HCT116 (cell line): ENCODE data around the gene MRPS23. TPM values are rescaled to one million over a fixed set of nuclear protein-coding genes. Genes with fewer than 3 reads are reported as not detected.

Experiments
- ATAC-seq: fragments of 200-7000 bp; cut with Tn5 transposase; 2 replicates; pipeline ENCODE4 v1.9.1; 2020; ENCODE audit warnings: mild to moderate bottlenecking, moderate library complexity
- BruUV-seq: library from RNA; stranded (reverse); fragments of 400-500 nt; replicated peaks from 2 replicates; lab custom pipeline; 2021; lab: Mats Ljungman, UMichigan
- CTCF ChIA-PET: fragments of 300-600 bp; sonication (Branson Sonifier 250); formaldehyde crosslinking; loops from one replicate; lab custom pipeline; 2021; ENCODE audit warnings: antibody characterized with exemption; lab: Charles Lee
- POLR2A ChIA-PET: fragments of 300-600, 350-600 bp; sonication (Branson Sonifier 250); formaldehyde crosslinking; loops from one replicate; lab custom pipeline; 2021; ENCODE audit warnings: antibody characterized with exemption; lab: Charles Lee
- RAD21 ChIA-PET, 2 experiments: fragments of 300-600 bp; sonication (Branson Sonifier 250); formaldehyde crosslinking; loops; one replicate each; lab custom pipeline; 2023; ENCODE audit warnings: low total read pairs in 2 of 2; ENCODE audit not compliant: uncharacterized antibody in 2 of 2, unreplicated experiment in 2 of 2, low non-redundant PET in 1 of 2; lab: Charles Lee
- DNase-seq: peaks from one replicate; pipeline ENCODE4 v3.0.0-alpha.2; 2010; ENCODE audit warnings: low read depth, low spot score
- H2AFZ ChIP-seq: fragments of 200-600 bp; shearing (Covaris generic), sonication (generic); 2 replicates; pipeline ENCODE4 v1.6.1; 2017; ENCODE audit warnings: low read depth, mixed run types, mixed read lengths, antibody characterized with exemption, low read length; ENCODE audit not compliant: poor library complexity, severe bottlenecking
- H3K27ac ChIP-seq: 2 replicates; pipeline ENCODE4 v1.5.1; 2012; ENCODE audit warnings: low read depth, low read length
- H3K27me3 ChIP-seq: fragments of 200-600 bp; sonication (generic); 2 replicates; pipeline ENCODE4 v1.6.1; 2016; ENCODE audit warnings: mixed run types, low read length, mixed read lengths; ENCODE audit not compliant: insufficient read depth
- H3K36me3 ChIP-seq, 2 experiments: fragments of 200-500 bp in 1 of 2; fragments of 200-600 bp in 1 of 2; sonication (Bioruptor generic) in 1 of 2; sonication (generic) in 1 of 2; 2 replicates each; pipeline versions ENCODE4 v1.5.1 to v1.6.1; 2014 to 2016; ENCODE audit warnings: low read length in 2 of 2, inconsistent platforms in 1 of 2, mixed read lengths in 1 of 2, mixed run types in 1 of 2; ENCODE audit not compliant: insufficient read depth in 2 of 2, control insufficient read depth in 1 of 2
- H3K4me1 ChIP-seq, 2 experiments: fragments of 200-600 bp in 1 of 2; sonication (generic) in 1 of 2; 2 replicates each; pipeline versions ENCODE4 v1.5.1 to v1.6.1; 2012 to 2017; ENCODE audit warnings: low read length in 2 of 2, inconsistent platforms in 1 of 2, mild to moderate bottlenecking in 1 of 2, mixed read lengths in 1 of 2, mixed run types in 1 of 2, moderate library complexity in 1 of 2; ENCODE audit not compliant: insufficient read depth in 2 of 2, control insufficient read depth in 1 of 2
- H3K4me2 ChIP-seq: fragments of 200-600 bp; sonication (generic); 2 replicates; pipeline ENCODE4 v1.6.1; 2017; ENCODE audit warnings: mixed run types, low read length, mixed read lengths
- H3K4me3 ChIP-seq, 2 experiments: fragments of 200-600 bp in 1 of 2; sonication (generic) in 1 of 2; replicated peaks in 1 of 2; 2 replicates each; pipeline ENCODE4 v1.5.1; 2011 to 2016; ENCODE audit warnings: low read length in 2 of 2, control low read depth in 1 of 2, low read depth in 1 of 2, mild to moderate bottlenecking in 1 of 2, mixed read lengths in 1 of 2, mixed run types in 1 of 2
- H3K79me2 ChIP-seq: fragments of 200-600 bp; sonication (generic); 2 replicates; pipeline ENCODE4 v1.6.1; 2017; ENCODE audit warnings: mild to moderate bottlenecking, mixed run types, low read length, moderate library complexity, mixed read lengths; ENCODE audit not compliant: insufficient read depth
- H3K9ac ChIP-seq: fragments of 200-600 bp; sonication (generic); 2 replicates; pipeline ENCODE4 v1.6.1; 2016; ENCODE audit warnings: low read length, mixed read lengths
- H3K9me2 ChIP-seq: fragments of 200-600 bp; sonication (generic), shearing (Covaris generic); 2 replicates; pipeline ENCODE4 v1.6.1; 2017; ENCODE audit warnings: mixed run types, mild to moderate bottlenecking, moderate library complexity; ENCODE audit not compliant: insufficient read depth
- H3K9me3 ChIP-seq, 2 experiments: fragments of 200-500 bp in 1 of 2; fragments of 200-600 bp in 1 of 2; sonication (Bioruptor generic) in 1 of 2; sonication (generic) in 1 of 2; 2 replicates each; pipeline ENCODE4 v1.6.1; 2014 to 2017; ENCODE audit warnings: low read length in 2 of 2, mixed read lengths in 2 of 2, inconsistent platforms in 1 of 2, low read depth in 1 of 2, mild to moderate bottlenecking in 1 of 2, mixed run types in 1 of 2, moderate library complexity in 1 of 2; ENCODE audit not compliant: control insufficient read depth in 1 of 2, insufficient read depth in 1 of 2
- H4K20me1 ChIP-seq: fragments of 200-600 bp; sonication (generic), shearing (Covaris generic); 2 replicates; pipeline ENCODE4 v1.6.1; 2017; ENCODE audit warnings: mixed run types, mild to moderate bottlenecking, moderate library complexity; ENCODE audit not compliant: insufficient read depth
- ATF3 ChIP-seq: IDR thresholded peaks from 2 replicates; pipeline ENCODE4 v1.6.1; 2012
- CEBPB ChIP-seq: IDR thresholded peaks from 2 replicates; pipeline ENCODE4 v1.6.1; 2012; ENCODE audit warnings: low read depth
- EGR1 ChIP-seq: IDR thresholded peaks from 2 replicates; pipeline ENCODE4 v1.6.1; 2012; ENCODE audit warnings: low read depth
- ELF1 ChIP-seq: IDR thresholded peaks from 2 replicates; pipeline ENCODE4 v1.6.1; 2012; ENCODE audit warnings: low read depth, borderline replicate concordance
- EZH2 ChIP-seq: fragments of 200-600 bp; sonication (generic); IDR thresholded peaks from 2 replicates; pipeline ENCODE4 v1.6.1; 2017; ENCODE audit warnings: antibody characterized with exemption, mixed run types
- EZH2phosphoT487 ChIP-seq: fragments of 200-600 bp; IDR thresholded peaks from 2 replicates; pipeline ENCODE4 v1.6.1; 2018; ENCODE audit warnings: antibody characterized with exemption, borderline replicate concordance
- FOSL1 ChIP-seq: IDR thresholded peaks from 2 replicates; pipeline ENCODE4 v1.6.1; 2012; ENCODE audit warnings: low read depth
- JUND ChIP-seq: IDR thresholded peaks from 2 replicates; pipeline ENCODE4 v1.6.1; 2012
- POLR2A ChIP-seq: IDR thresholded peaks from 2 replicates; pipeline ENCODE4 v1.7.0; 2011; ENCODE audit warnings: borderline replicate concordance; ENCODE audit not compliant: insufficient read depth, insufficient read length; ENCODE audit errors: extremely low read depth
- POLR2AphosphoS5 ChIP-seq: IDR thresholded peaks from 2 replicates; pipeline ENCODE4 v1.6.1; 2011; ENCODE audit warnings: mild to moderate bottlenecking, low read depth, low read length, moderate library complexity
- REST ChIP-seq: IDR thresholded peaks from 2 replicates; pipeline ENCODE4 v1.6.1; 2012; ENCODE audit warnings: low read depth
- SP1 ChIP-seq: IDR thresholded peaks from 2 replicates; pipeline ENCODE4 v1.6.1; 2012; ENCODE audit warnings: low read depth
- SRF ChIP-seq: IDR thresholded peaks from 2 replicates; pipeline ENCODE4 v1.6.1; 2012; ENCODE audit warnings: low read depth
- TCF7L2 ChIP-seq: IDR thresholded peaks from 2 replicates; pipeline ENCODE4 v1.7.0; 2011; ENCODE audit warnings: borderline replicate concordance, inconsistent platforms; ENCODE audit not compliant: insufficient read depth, insufficient read length; ENCODE audit errors: extremely low read depth
- YY1 ChIP-seq: IDR thresholded peaks from 2 replicates; pipeline ENCODE4 v1.6.1; 2011; ENCODE audit warnings: low read length, low read depth, moderate library complexity, mild to moderate bottlenecking; ENCODE audit not compliant: insufficient replicate concordance; ENCODE audit errors: extremely low read depth
- ZFX ChIP-seq: fragments of 450-650 bp; IDR thresholded peaks from 2 replicates; pipeline ENCODE4 v1.6.1; 2017
- ZNF274 ChIP-seq: fragments of 200-500 bp; sonication (Bioruptor generic); IDR thresholded peaks from 2 replicates; pipeline ENCODE4 v1.6.1; 2014; ENCODE audit warnings: mild to moderate bottlenecking, low read depth, low read length, inconsistent platforms
- intact Hi-C: fragments of 100-400 bp; cut with micrococcal nuclease; formaldehyde crosslinking; loops from 2 replicates; pipeline ENCODE4 v1.10.0; 2022
- total RNA-seq: library from RNA; stranded (reverse); gene quantifications from one replicate; pipeline ENCODE4 v1.2.1, GENCODE V29; 2021; ENCODE audit not compliant: unreplicated experiment
- TF ChIP-seq, protein P1 (sequence below): IDR thresholded peaks from 2 replicates; pipeline ENCODE4 v1.6.1; 2012

The MRPS23 gene
- total RNA-seq, 1 experiment from 2014 or later, result 109 TPM

DNA sequence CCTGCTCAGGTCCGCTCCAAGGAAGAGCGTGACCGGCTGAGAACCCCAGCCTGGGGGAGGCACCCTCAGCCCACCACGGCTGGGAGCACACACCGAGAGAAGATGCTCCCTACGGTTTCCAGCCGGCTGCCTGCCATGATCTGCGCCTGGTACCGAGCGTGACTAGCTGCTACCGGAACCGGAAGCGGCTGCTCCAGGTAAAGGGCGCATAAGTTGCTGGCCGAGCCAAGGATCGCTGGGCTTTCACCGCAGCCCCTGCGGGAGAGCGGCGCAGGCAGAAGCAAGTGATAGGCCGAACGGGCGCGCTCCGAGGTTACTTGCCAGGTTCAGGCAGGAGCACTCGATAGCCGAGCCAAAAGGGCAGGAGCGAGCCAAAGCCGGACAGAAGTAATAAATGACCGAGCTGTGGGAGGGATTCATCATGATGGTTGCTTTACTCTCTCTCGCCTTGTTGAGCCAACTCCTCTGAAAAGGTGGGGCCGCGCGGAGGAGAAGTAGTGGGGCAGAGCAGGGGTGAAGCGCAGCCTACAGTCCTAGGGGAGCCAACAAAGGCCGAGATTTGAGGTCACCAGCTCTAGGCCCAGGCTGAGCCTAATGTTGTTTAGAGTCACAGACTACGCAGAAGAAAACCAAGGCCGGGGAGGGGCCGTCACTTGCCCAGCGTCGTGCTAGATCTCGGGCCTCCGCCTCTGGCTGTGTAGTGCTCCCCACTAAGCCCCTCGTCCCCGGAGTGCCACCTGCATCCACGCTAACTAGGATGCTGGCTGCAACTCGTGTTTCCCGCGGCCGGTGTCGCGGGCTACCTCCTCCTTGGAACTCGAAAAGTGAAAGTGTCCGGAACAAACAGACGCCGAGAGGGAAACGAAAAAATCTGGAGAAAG, at the start of gene MRPS23 (continued):
- peak; percentile 99 for TF ChIP-seq SP1
- no peak for TF ChIP-seq FOSL1
- TF ChIP-seq TCF7L2, result peak; percentile 75
- TF ChIP-seq EZH2, result no peak
- TF ChIP-seq EGR1, result peak; percentile 53; the same call in 1 of the 2 replicates
- peak; percentile 88 for TF ChIP-seq POLR2AphosphoS5
- TF ChIP-seq YY1, result peak; percentile 95
- no peak for TF ChIP-seq JUND
- TF ChIP-seq, all 23 proteins: peak for 12

- Histone ChIP-seq H3K79me2 (peaks cover 57% of the 10 kb centered on the region), H3K4me1 (peaks cover 81 to 87% of the 10 kb centered on the region in 2 experiments), H2AFZ (no peak overlapping the region), H4K20me1 (no peaks in the 10 kb centered on the region), H3K9me3 (no peaks in the 10 kb centered on the region), H3K27ac (peak overlapping the region; percentile 63), H3K9me2 (no peaks in the 10 kb centered on the region), H3K4me3 (no peak overlapping the region), H3K36me3 (no peaks in the 10 kb centered on the region; a peak in 1 of 4 replicates), H3K27me3 (no peaks in the 10 kb centered on the region), H3K9ac (peak overlapping the region; percentile 51), H3K4me2 (peak overlapping the region; percentile 58)
- ChIA-PET POLR2A (interaction anchor here (1.1 kb wide), 1 partner anchor 86 kb away, joined by 3 read pairs; no protein-coding TSS in a partner anchor), RAD21 (interaction anchor here (0.6 to 1.5 kb wide), 6 partner anchors 13 to 48 kb away, joined by 3 to 4 read pairs (median 4); no protein-coding TSS in a partner anchor), CTCF (interaction anchor here (0.7 to 2.9 kb wide), 8 partner anchors 8 to 97 kb away, joined by 3 to 14 read pairs (median 4); no protein-coding TSS in a partner anchor)
- ATAC-seq (0 out of 2 replicates have a peak, but pooled peaks have one; percentile 3), DNase-seq (no peak)
- BruUV-seq, result no TSS peak
- intact Hi-C loops, result loop anchor here (5.0 kb wide), 1 partner anchor 53 kb away; no protein-coding TSS in a partner anchor
- TF ChIP-seq ATF3 (no peak), EZH2phosphoT487 (no peak), ELF1 (no peak), POLR2AphosphoS5 (no peak), ZNF274 (no peak), CEBPB (no peak), SP1 (no peak), POLR2A (no peak), SRF (no peak), REST (no peak), TCF7L2 (no peak), JUND (no peak), EZH2 (no peak), ZFX (no peak), YY1 (no peak)
- TF ChIP-seq, protein P1, sequence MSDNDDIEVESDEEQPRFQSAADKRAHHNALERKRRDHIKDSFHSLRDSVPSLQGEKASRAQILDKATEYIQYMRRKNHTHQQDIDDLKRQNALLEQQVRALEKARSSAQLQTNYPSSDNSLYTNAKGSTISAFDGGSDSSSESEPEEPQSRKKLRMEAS, result no peak
Measured at GRCh38 chr17:57899391-57899790, 49.5 kb upstream of the MRPS23 start.
